ENCODE measurements around the gene TRIM56.
"Not testable (repeated sequence)": the region's sequence is repeated elsewhere in the genome, so short reads cannot be mapped to it uniquely, and the experiment has no call there.

The TRIM56 gene

GRCh38 chr7:101071362-101072104 is 13.7 kb upstream of the TRIM56 start:
- not testable (repeated sequence) for H3K27ac ChIP-seq (ENCODE audit: low read length); H3K36me3 ChIP-seq (ENCODE audit: control insufficient read depth, low read depth, low read length); H3K4me1 ChIP-seq (ENCODE audit: control insufficient read depth, low read depth, low read length); H3K9me3 ChIP-seq (ENCODE audit: control insufficient read depth, low read depth, low read length); H3K4me3 ChIP-seq (ENCODE audit: low read length); H3K27me3 ChIP-seq (ENCODE audit: control insufficient read depth, insufficient read depth, low read length); H3K9ac ChIP-seq (ENCODE audit: low read length)

- no peak overlapping the region for H3K4me3 ChIP-seq (ENCODE audit: low read length)
- no peaks in the 10 kb centered on the region for H3K4me1 ChIP-seq (ENCODE audit: control insufficient read depth, low read depth, low read length)
- no peak overlapping the region for H3K9ac ChIP-seq (ENCODE audit: low read length)
- H3K27ac ChIP-seq (ENCODE audit: low read length), result no peak overlapping the region
- no peaks in the 10 kb centered on the region for H3K9me3 ChIP-seq (ENCODE audit: control insufficient read depth, low read depth, low read length)
- no peaks in the 10 kb centered on the region for H3K36me3 ChIP-seq (ENCODE audit: control insufficient read depth, low read depth, low read length)
- H3K27me3 ChIP-seq (ENCODE audit: control insufficient read depth, insufficient read depth, low read length), result no peaks in the 10 kb centered on the region
Observed at GRCh38 chr7:101075646-101076045, 9.6 kb upstream of the TRIM56 start.

GRCh38 chr7:101076183-101076582 is 9.1 kb upstream of the TRIM56 start:
- H3K4me1 ChIP-seq (ENCODE audit: control insufficient read depth, low read depth, low read length); H3K36me3 ChIP-seq (ENCODE audit: control insufficient read depth, low read depth, low read length); H3K27me3 ChIP-seq (ENCODE audit: control insufficient read depth, insufficient read depth, low read length): not testable (repeated sequence)

GRCh38 chr7:101077303-101078086 is 7.8 kb upstream of the TRIM56 start:
- no peaks in the 10 kb centered on the region for H3K36me3 ChIP-seq (ENCODE audit: control insufficient read depth, low read depth, low read length)
- no peak overlapping the region for H3K27ac ChIP-seq (ENCODE audit: low read length)
- no peak overlapping the region for H3K9ac ChIP-seq (ENCODE audit: low read length)
- H3K27me3 ChIP-seq (ENCODE audit: control insufficient read depth, insufficient read depth, low read length), result no peaks in the 10 kb centered on the region
- no peaks in the 10 kb centered on the region for H3K9me3 ChIP-seq (ENCODE audit: control insufficient read depth, low read depth, low read length)
- no peaks in the 10 kb centered on the region for H3K4me1 ChIP-seq (ENCODE audit: control insufficient read depth, low read depth, low read length)
- H3K4me3 ChIP-seq (ENCODE audit: low read length), result no peak overlapping the region

More at GRCh38 chr7:101076183-101076582, 9.1 kb upstream of the TRIM56 start:
- not testable (repeated sequence) for H3K9me3 ChIP-seq (ENCODE audit: control insufficient read depth, low read depth, low read length); H3K4me3 ChIP-seq (ENCODE audit: low read length); H3K9ac ChIP-seq (ENCODE audit: low read length); H3K27ac ChIP-seq (ENCODE audit: low read length)

- no peaks in the 10 kb centered on the region for H3K36me3 ChIP-seq (ENCODE audit: control insufficient read depth, low read depth, low read length)
- no peak overlapping the region for H3K27ac ChIP-seq (ENCODE audit: low read length)
- H3K4me1 ChIP-seq (ENCODE audit: control insufficient read depth, low read depth, low read length), result peaks cover 6% of the 10 kb centered on the region
- H3K9ac ChIP-seq (ENCODE audit: low read length), result no peak overlapping the region
- no peaks in the 10 kb centered on the region for H3K27me3 ChIP-seq (ENCODE audit: control insufficient read depth, insufficient read depth, low read length)
- no peaks in the 10 kb centered on the region for H3K9me3 ChIP-seq (ENCODE audit: control insufficient read depth, low read depth, low read length)
- H3K4me3 ChIP-seq (ENCODE audit: low read length), result no peak overlapping the region
Observed at GRCh38 chr7:101081432-101081831, 3.8 kb upstream of the TRIM56 start.

- H3K36me3 ChIP-seq (ENCODE audit: control insufficient read depth, low read depth, low read length), result no peaks in the 10 kb centered on the region
- H3K27ac ChIP-seq (ENCODE audit: low read length), result no peak overlapping the region
- H3K9ac ChIP-seq (ENCODE audit: low read length), result peak overlapping the region; percentile 74
- H3K27me3 ChIP-seq (ENCODE audit: control insufficient read depth, insufficient read depth, low read length), result no peaks in the 10 kb centered on the region
- H3K4me3 ChIP-seq (ENCODE audit: low read length), result peak overlapping the region; percentile 87
- H3K4me1 ChIP-seq (ENCODE audit: control insufficient read depth, low read depth, low read length), result peaks cover 6% of the 10 kb centered on the region
- H3K9me3 ChIP-seq (ENCODE audit: control insufficient read depth, low read depth, low read length), result no peaks in the 10 kb centered on the region
Observed at GRCh38 chr7:101084865-101085161, 468 bp upstream of the TRIM56 start.

- Histone ChIP-seq H3K27me3 (ENCODE audit: control insufficient read depth, insufficient read depth, low read length) (no peaks in the 10 kb centered on the region), H3K9ac (ENCODE audit: low read length) (no peak overlapping the region), H3K4me3 (ENCODE audit: low read length) (no peak overlapping the region), H3K36me3 (ENCODE audit: control insufficient read depth, low read depth, low read length) (no peaks in the 10 kb centered on the region), H3K9me3 (ENCODE audit: control insufficient read depth, low read depth, low read length) (no peaks in the 10 kb centered on the region), H3K27ac (ENCODE audit: low read length) (no peak overlapping the region), H3K4me1 (ENCODE audit: control insufficient read depth, low read depth, low read length) (peaks cover 6% of the 10 kb centered on the region)
Observed at GRCh38 chr7:101087334-101088068, 2.2 kb downstream of the TRIM56 start.

GRCh38 chr7:101088069-101088425 is 2.8 kb downstream of the TRIM56 start:
- Histone ChIP-seq H3K9me3 (ENCODE audit: control insufficient read depth, low read depth, low read length) (no peaks in the 10 kb centered on the region), H3K9ac (ENCODE audit: low read length) (no peak overlapping the region), H3K27ac (ENCODE audit: low read length) (no peak overlapping the region), H3K27me3 (ENCODE audit: control insufficient read depth, insufficient read depth, low read length) (no peaks in the 10 kb centered on the region), H3K4me1 (ENCODE audit: control insufficient read depth, low read depth, low read length) (peaks cover 6% of the 10 kb centered on the region), H3K4me3 (ENCODE audit: low read length) (no peak overlapping the region), H3K36me3 (ENCODE audit: control insufficient read depth, low read depth, low read length) (no peaks in the 10 kb centered on the region)

- Histone ChIP-seq H3K27ac (ENCODE audit: low read length) (no peak overlapping the region), H3K4me1 (ENCODE audit: control insufficient read depth, low read depth, low read length) (peaks cover 6% of the 10 kb centered on the region), H3K9ac (ENCODE audit: low read length) (no peak overlapping the region)
Observed at GRCh38 chr7:101088858-101089529, 3.7 kb downstream of the TRIM56 start.

GRCh38 chr7:101089876-101090275 is 4.6 kb downstream of the TRIM56 start:
- Histone ChIP-seq H3K9me3 (ENCODE audit: control insufficient read depth, low read depth, low read length) (no peaks in the 10 kb centered on the region), H3K4me3 (ENCODE audit: low read length) (no peak overlapping the region), H3K9ac (ENCODE audit: low read length) (no peak overlapping the region), H3K27me3 (ENCODE audit: control insufficient read depth, insufficient read depth, low read length) (no peaks in the 10 kb centered on the region), H3K36me3 (ENCODE audit: control insufficient read depth, low read depth, low read length) (no peaks in the 10 kb centered on the region), H3K27ac (ENCODE audit: low read length) (no peak overlapping the region), H3K4me1 (ENCODE audit: control insufficient read depth, low read depth, low read length) (peaks cover 3% of the 10 kb centered on the region)

More at GRCh38 chr7:101088858-101089529, 3.7 kb downstream of the TRIM56 start:
- Histone ChIP-seq H3K9me3 (ENCODE audit: control insufficient read depth, low read depth, low read length) (no peaks in the 10 kb centered on the region), H3K27me3 (ENCODE audit: control insufficient read depth, insufficient read depth, low read length) (no peaks in the 10 kb centered on the region), H3K36me3 (ENCODE audit: control insufficient read depth, low read depth, low read length) (no peaks in the 10 kb centered on the region), H3K4me3 (ENCODE audit: low read length) (no peak overlapping the region)

GRCh38 chr7:101092266-101092905 is 7.1 kb downstream of the TRIM56 start:
- not testable (repeated sequence) for H3K27me3 ChIP-seq (ENCODE audit: control insufficient read depth, insufficient read depth, low read length); H3K9ac ChIP-seq (ENCODE audit: low read length); H3K27ac ChIP-seq (ENCODE audit: low read length); H3K4me1 ChIP-seq (ENCODE audit: control insufficient read depth, low read depth, low read length); H3K4me3 ChIP-seq (ENCODE audit: low read length); H3K9me3 ChIP-seq (ENCODE audit: control insufficient read depth, low read depth, low read length); H3K36me3 ChIP-seq (ENCODE audit: control insufficient read depth, low read depth, low read length)

All from iPS-18a (cell line).